Endothelial cell of umbilical vein (primary cell): ENCODE measurements around the gene B9D1. TPM values are rescaled to one million over a fixed set of nuclear protein-coding genes. Genes with fewer than 3 reads are reported as not detected.

ENCODE experiments used
- BruUV-seq: library from RNA; stranded (reverse); fragments of 400-500 nt; replicated peaks from 2 replicates; lab custom pipeline; 2021; lab: Mats Ljungman, UMichigan
- CTCF ChIA-PET: fragments of 300-600, 350-600 bp; sonication (Branson Sonifier 250); formaldehyde crosslinking; loops from one replicate; lab custom pipeline; 2021; ENCODE audit warnings: antibody characterized with exemption, inconsistent platforms; lab: Charles Lee
- POLR2A ChIA-PET: fragments of 300-600, 350-600 bp; sonication (Branson Sonifier 250); formaldehyde crosslinking; loops from one replicate; lab custom pipeline; 2021; ENCODE audit warnings: antibody characterized with exemption, inconsistent platforms; lab: Charles Lee
- DNase-seq: peaks from one replicate; pipeline ENCODE4 v3.0.0-alpha.2; 2011; ENCODE audit warnings: low read depth, low spot score
- FAIRE-seq: peaks from 2 replicates; lab custom pipeline; 2011; peaks lifted over from hg19 to GRCh38; lab: Jason Lieb, UNC
- H2AFZ ChIP-seq: 2 replicates; pipeline ENCODE4 v1.6.0; 2012; ENCODE audit warnings: low read depth, low read length, control low read depth, inconsistent platforms
- H3K27ac ChIP-seq: 2 replicates; pipeline ENCODE4 v1.5.1; 2011; ENCODE audit warnings: low read depth, mild to moderate bottlenecking, control low read depth, low read length, moderate library complexity; ENCODE audit not compliant: insufficient read depth
- H3K27me3 ChIP-seq, 2 experiments: 2 replicates each; pipeline versions ENCODE4 v1.6.0 to v1.6.1; 2011; ENCODE audit warnings: low read length in 2 of 2, mixed read lengths in 1 of 2; ENCODE audit not compliant: control insufficient read depth in 2 of 2, insufficient read depth in 2 of 2
- H3K36me3 ChIP-seq, 2 experiments: 2 replicates in 1 of 2; 3 replicates in 1 of 2; pipeline ENCODE4 v1.5.1; 2011; ENCODE audit warnings: low read length in 2 of 2, mild to moderate bottlenecking in 1 of 2, moderate library complexity in 1 of 2; ENCODE audit not compliant: control insufficient read depth in 2 of 2, insufficient read depth in 2 of 2; ENCODE audit errors: extremely low read depth in 1 of 2
- H3K4me1 ChIP-seq: 3 replicates; pipeline ENCODE4 v1.5.1; 2011; ENCODE audit warnings: mild to moderate bottlenecking, low read length; ENCODE audit not compliant: control insufficient read depth, insufficient read depth; ENCODE audit errors: extremely low read depth
- H3K4me2 ChIP-seq: 2 replicates; pipeline ENCODE4 v1.6.1; 2011; ENCODE audit warnings: low read length, control low read depth, mixed read lengths; ENCODE audit not compliant: insufficient read depth
- H3K4me3 ChIP-seq, 3 experiments: fragments of 200-600 bp in 1 of 3; sonication (generic), shearing (Covaris generic) in 1 of 3; replicated peaks in 1 of 3; 2 replicates each; pipeline ENCODE4 v1.5.1; 2011 to 2016; ENCODE audit warnings: control low read depth in 3 of 3, low read length in 3 of 3, mild to moderate bottlenecking in 2 of 3, inconsistent platforms in 1 of 3, low read depth in 1 of 3, moderate library complexity in 1 of 3; ENCODE audit not compliant: insufficient read depth in 1 of 3
- H3K79me2 ChIP-seq: 2 replicates; pipeline ENCODE4 v1.6.0; 2012; ENCODE audit warnings: low read length, inconsistent platforms; ENCODE audit not compliant: control insufficient read depth, insufficient read depth
- H3K9ac ChIP-seq: replicated peaks from 2 replicates; pipeline ENCODE3; 2011; ENCODE audit warnings: low read length, control low read depth; ENCODE audit not compliant: insufficient read depth; ENCODE audit errors: extremely low read depth
- H3K9me1 ChIP-seq: replicated peaks from 3 replicates; pipeline ENCODE4 v1.6.0; 2011; ENCODE audit warnings: mild to moderate bottlenecking, low read length; ENCODE audit not compliant: control insufficient read depth, insufficient read depth; ENCODE audit errors: extremely low read depth
- H3K9me3 ChIP-seq: replicated peaks from 2 replicates; pipeline ENCODE4 v1.5.1; 2012; ENCODE audit warnings: low read length, inconsistent platforms; ENCODE audit not compliant: control insufficient read depth, insufficient read depth
- H4K20me1 ChIP-seq: replicated peaks from 2 replicates; pipeline ENCODE3; 2011; ENCODE audit warnings: mild to moderate bottlenecking, low read length; ENCODE audit not compliant: control insufficient read depth, insufficient read depth; ENCODE audit errors: extremely low read depth
- EZH2 ChIP-seq: IDR thresholded peaks from 2 replicates; pipeline ENCODE4 v1.6.1; 2012; ENCODE audit warnings: borderline replicate concordance, low read depth, mild to moderate bottlenecking, moderate library complexity, low read length, inconsistent platforms; ENCODE audit not compliant: severe bottlenecking
- FOS ChIP-seq: IDR thresholded peaks from 2 replicates; pipeline ENCODE4 v1.6.1; 2011; ENCODE audit warnings: mild to moderate bottlenecking, low read length, moderate library complexity, borderline replicate concordance; ENCODE audit not compliant: insufficient read depth
- GATA2 ChIP-seq: IDR thresholded peaks from 2 replicates; pipeline ENCODE4 v1.7.0; 2011; ENCODE audit warnings: low read depth, mild to moderate bottlenecking, moderate library complexity, mixed read lengths, low read length; ENCODE audit not compliant: insufficient read length, insufficient read depth
- JUN ChIP-seq: IDR thresholded peaks from 2 replicates; pipeline ENCODE4 v1.6.1; 2011; ENCODE audit warnings: borderline replicate concordance, low read depth; ENCODE audit not compliant: insufficient read length, insufficient read depth
- MYC ChIP-seq: IDR thresholded peaks from one replicate; pipeline ENCODE4 v1.6.1; 2011; ENCODE audit warnings: mild to moderate bottlenecking, low read depth, low read length
- POLR2A ChIP-seq: IDR thresholded peaks from 2 replicates; pipeline ENCODE4 v1.6.1; 2012; ENCODE audit warnings: low read depth, mild to moderate bottlenecking, control low read depth, low read length
- POLR2AphosphoS5 ChIP-seq: IDR thresholded peaks from 2 replicates; pipeline ENCODE4 v1.6.1; 2012; ENCODE audit warnings: low read depth, mild to moderate bottlenecking, control low read depth, low read length, moderate library complexity; ENCODE audit not compliant: insufficient read depth
- dilution Hi-C: fragments of 300-500 bp; cut with MboI; formaldehyde crosslinking; loops from one replicate; pipeline ENCODE4 v1.15.0; 2019; ENCODE audit warnings: low sequenced_read_pairs; ENCODE audit not compliant: extremely low pct_ligation_motif_present
- intact Hi-C: fragments of 100-400 bp; cut with micrococcal nuclease; formaldehyde crosslinking; loops from one replicate; pipeline ENCODE4 v1.10.0; 2022
- polyA plus RNA-seq, 4 experiments: library from polyadenylated mRNA; depleted of rRNA in 3 of 4; stranded (reverse) in 3 of 4; unstranded in 1 of 4; fragments of >200 nt; gene quantifications; 2 replicates each; pipeline versions ENCODE4 v1.2.1 to v1.2.3, GENCODE V29; 2011 to 2012; ENCODE audit warnings: missing spikeins in 1 of 4
- total RNA-seq: library from RNA; stranded (reverse); gene quantifications from 2 replicates; pipeline ENCODE4 v1.2.3, GENCODE V29; 2021
- TF ChIP-seq, protein P1 (sequence below), 2 donors: IDR thresholded peaks; 1 replicate in 1 of 2; 2 replicates in 1 of 2; pipeline ENCODE4 v1.5.1; 2011; ENCODE audit warnings: low read length in 2 of 2, mild to moderate bottlenecking in 2 of 2, moderate library complexity in 2 of 2, control low read depth in 1 of 2, inconsistent platforms in 1 of 2, low read depth in 1 of 2; ENCODE audit not compliant: insufficient read depth in 1 of 2; ENCODE audit errors: extremely low read depth in 1 of 2
- TF ChIP-seq, protein P2 (sequence below): IDR thresholded peaks from 2 replicates; pipeline ENCODE4 v1.6.1; 2011; ENCODE audit not compliant: insufficient read depth, insufficient read length

The B9D1 gene
- total and polyA plus RNA-seq, 2 donors (not counting 3 experiments of a cell fraction or from before 2014, with no cell fraction given), result 20.5 to 55.8 TPM

DNA sequence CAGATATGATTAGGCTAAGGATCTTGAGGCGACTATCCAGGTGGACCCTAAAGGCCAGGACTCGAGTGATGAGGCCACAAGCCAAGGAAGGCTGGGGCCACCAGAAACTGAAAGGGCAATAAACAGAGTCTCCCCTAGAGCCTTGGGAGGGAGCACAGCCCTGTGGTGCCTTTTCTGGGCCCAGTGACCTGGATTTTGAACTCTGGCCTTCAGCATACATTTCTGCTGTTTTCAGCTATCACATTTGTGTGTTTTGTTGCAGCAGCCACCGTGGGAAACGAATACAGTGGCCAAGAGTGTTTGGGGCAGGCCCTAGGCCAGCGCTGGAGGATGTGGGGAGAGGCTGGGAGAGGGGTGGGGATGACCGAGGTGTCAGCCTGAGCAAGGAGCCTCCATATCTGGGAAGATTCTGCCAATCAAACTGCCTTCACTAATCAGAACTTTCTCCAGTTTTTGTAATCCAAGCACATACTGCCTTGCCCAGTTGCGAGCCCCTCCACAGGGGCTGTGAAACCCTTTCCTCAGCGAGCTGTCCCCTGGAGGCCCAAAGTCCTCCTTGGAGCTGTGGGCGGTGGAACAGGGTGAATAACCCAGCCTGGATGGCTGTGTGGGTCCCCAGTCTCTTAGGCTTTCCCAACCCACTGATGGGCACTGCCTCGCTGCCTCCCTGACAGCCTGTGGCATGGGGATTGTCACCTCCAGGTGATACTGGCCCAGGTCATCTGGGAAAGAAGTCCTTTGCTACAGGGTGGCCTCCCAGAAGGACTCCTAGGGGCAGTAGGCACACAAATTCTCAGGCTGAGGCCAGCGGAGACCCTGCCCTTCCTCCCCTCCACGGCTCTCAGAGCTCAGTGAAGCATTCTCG is 16.8 kb downstream of the B9D1 start:
- ChIA-PET CTCF (interaction anchor here (2.3 kb wide), 1 partner anchor 8 kb away, joined by 13 read pairs; no protein-coding TSS in a partner anchor), POLR2A (interaction anchor here (0.6 kb wide), 2 partner anchors 20 to 84 kb away, joined by 3 to 12 read pairs; no protein-coding TSS in a partner anchor)
- H3K9ac ChIP-seq, result no peak overlapping the region
- H3K4me2 ChIP-seq, result no peak overlapping the region
- no peak overlapping the region for H2AFZ ChIP-seq
- BruUV-seq, result no TSS peak
- peaks cover 8% of the 10 kb centered on the region for H3K4me1 ChIP-seq
- no peaks in the 10 kb centered on the region for H3K9me1 ChIP-seq
- H3K79me2 ChIP-seq, result no peaks in the 10 kb centered on the region
- H4K20me1 ChIP-seq, result no peaks in the 10 kb centered on the region
- dilution Hi-C loops (no loop called here), intact Hi-C loops (loop anchor here (5.0 kb wide), 1 partner anchor 33 kb away; no protein-coding TSS in a partner anchor)
- no peak overlapping the region for H3K4me3 ChIP-seq
- DNase-seq, result no peak
- FAIRE-seq, result no peak
- no peak overlapping the region for H3K27ac ChIP-seq
- H3K36me3 ChIP-seq, result no peaks in the 10 kb centered on the region
- no peak for TF ChIP-seq FOS
- no peak for TF ChIP-seq EZH2
- TF ChIP-seq POLR2AphosphoS5, result no peak
- TF ChIP-seq JUN, result no peak
- TF ChIP-seq POLR2A, result no peak
- no peak for TF ChIP-seq MYC
- TF ChIP-seq, protein P1, sequence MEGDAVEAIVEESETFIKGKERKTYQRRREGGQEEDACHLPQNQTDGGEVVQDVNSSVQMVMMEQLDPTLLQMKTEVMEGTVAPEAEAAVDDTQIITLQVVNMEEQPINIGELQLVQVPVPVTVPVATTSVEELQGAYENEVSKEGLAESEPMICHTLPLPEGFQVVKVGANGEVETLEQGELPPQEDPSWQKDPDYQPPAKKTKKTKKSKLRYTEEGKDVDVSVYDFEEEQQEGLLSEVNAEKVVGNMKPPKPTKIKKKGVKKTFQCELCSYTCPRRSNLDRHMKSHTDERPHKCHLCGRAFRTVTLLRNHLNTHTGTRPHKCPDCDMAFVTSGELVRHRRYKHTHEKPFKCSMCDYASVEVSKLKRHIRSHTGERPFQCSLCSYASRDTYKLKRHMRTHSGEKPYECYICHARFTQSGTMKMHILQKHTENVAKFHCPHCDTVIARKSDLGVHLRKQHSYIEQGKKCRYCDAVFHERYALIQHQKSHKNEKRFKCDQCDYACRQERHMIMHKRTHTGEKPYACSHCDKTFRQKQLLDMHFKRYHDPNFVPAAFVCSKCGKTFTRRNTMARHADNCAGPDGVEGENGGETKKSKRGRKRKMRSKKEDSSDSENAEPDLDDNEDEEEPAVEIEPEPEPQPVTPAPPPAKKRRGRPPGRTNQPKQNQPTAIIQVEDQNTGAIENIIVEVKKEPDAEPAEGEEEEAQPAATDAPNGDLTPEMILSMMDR (IDR thresholded peaks at IDR 0.05; ENCODE audit: extremely low read depth in 1 of 2, insufficient read depth in 1 of 2, low read depth in 1 of 2, low read length in 2 of 2), result no peak
- no peak for TF ChIP-seq GATA2
- TF ChIP-seq, protein P2, sequence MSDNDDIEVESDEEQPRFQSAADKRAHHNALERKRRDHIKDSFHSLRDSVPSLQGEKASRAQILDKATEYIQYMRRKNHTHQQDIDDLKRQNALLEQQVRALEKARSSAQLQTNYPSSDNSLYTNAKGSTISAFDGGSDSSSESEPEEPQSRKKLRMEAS, result no peak
- no peaks in the 10 kb centered on the region for H3K9me3 ChIP-seq
- H3K27me3 ChIP-seq, result no peaks in the 10 kb centered on the region
